ENCODE data around the gene SMIM38.

- TF ChIP-seq CTCF (IDR thresholded peaks at IDR 0.05; ENCODE audit: borderline replicate concordance, extremely low read depth, low read length, poor library complexity, severe bottlenecking) = no peak
- no peak for TF ChIP-seq EZH2 (IDR thresholded peaks at IDR 0.05; ENCODE audit: borderline replicate concordance, low read depth, low read length, severe bottlenecking)
These were observed 49.4 kb downstream of the SMIM38 start for GRCh38 chr11:69204941-69205742.

Data from DND-41 (cell line).